ENCODE measurements around the gene NEDD4L. TPM values are rescaled to one million over a fixed set of nuclear protein-coding genes. Genes with fewer than 3 reads are reported as not detected.

The NEDD4L gene
- total and polyA plus RNA-seq, 4 experiments from 2014 or later = 2.8 to 4.1 (median 3.8) TPM

DNA sequence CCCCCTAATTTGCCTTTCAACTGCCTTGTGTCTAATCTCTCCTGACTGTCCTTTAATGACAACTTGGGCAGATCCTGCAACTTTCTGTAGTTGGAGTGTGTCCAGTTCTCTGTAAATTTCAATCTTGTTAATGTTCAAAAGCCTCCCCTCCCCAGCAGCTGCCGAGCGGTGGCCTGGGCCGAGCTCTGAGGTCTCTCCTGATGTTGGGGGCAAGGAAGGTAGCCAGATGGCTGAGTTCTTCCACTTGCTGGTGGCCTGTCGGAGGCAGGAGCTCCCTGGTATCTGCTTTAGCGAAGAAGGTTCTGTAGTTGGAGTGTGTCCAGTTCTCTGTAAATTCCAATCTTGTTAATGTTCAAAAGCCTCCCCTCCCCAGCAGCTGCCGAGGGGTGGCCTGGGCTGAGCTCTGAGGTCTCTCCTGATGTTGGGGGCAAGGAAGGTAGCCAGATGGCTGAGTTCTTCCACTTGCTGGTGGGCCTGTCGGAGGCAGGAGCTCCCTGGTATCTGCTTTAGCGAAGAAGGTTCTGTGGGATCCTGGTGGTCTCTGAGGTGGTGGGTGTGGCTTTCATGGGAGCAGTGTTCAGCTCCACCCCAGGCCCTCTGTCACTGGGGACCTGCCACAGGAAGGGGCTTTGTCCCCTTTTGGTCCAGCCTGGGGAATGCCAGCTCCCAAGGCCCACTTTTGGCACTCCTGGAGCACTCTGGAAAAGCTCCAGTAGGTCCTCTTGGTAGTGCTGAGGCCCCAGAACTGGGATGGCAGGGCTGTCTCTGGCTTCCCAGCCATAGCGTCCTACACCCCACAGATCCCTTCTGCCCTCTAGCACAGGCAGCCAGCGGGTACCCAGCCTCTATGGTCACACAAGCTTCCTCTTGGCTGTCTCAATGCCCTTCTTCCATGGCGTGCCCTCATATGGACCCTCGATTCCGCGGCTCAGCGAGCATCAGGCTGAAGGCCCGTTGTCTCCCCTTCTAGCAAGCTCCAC, 373.0 kb downstream of the NEDD4L start:
- Mint-ChIP-seq H3K27ac (no peak overlapping the region), H3K9me3 (peaks cover 0 to 1% (median 0%) of the 10 kb centered on the region in 8 donors), H3K4me1 (no peaks in the 10 kb centered on the region), H3K36me3 (no peaks in the 10 kb centered on the region), H3K27me3 (peaks cover 5 to 14% of the 10 kb centered on the region in 2 donors), H3K4me3 (no peak overlapping the region)
- Histone ChIP-seq H3K27ac (ENCODE audit: low read depth, low read length) (no peak overlapping the region), H3K36me3 (ENCODE audit: insufficient read depth, low read length) (no peaks in the 10 kb centered on the region), H3K27me3 (ENCODE audit: insufficient read depth, low read length) (no peaks in the 10 kb centered on the region), H3K4me3 (ENCODE audit: low read length in 2 of 2) (no peak overlapping the region), H3K4me1 (ENCODE audit: insufficient read depth, low read length) (no peaks in the 10 kb centered on the region), H3K9me3 (ENCODE audit: control insufficient read depth in 1 of 2, low read length in 2 of 2) (no peaks in the 10 kb centered on the region)
- intact Hi-C loops (cut with micrococcal nuclease) = no loop called here
- no peak for DNase-seq
- POLR2A ChIA-PET (ENCODE audit: partially characterized antibody) = no interaction called here
- CTCF ChIA-PET (ENCODE audit: partially characterized antibody) = no interaction called here

DNA sequence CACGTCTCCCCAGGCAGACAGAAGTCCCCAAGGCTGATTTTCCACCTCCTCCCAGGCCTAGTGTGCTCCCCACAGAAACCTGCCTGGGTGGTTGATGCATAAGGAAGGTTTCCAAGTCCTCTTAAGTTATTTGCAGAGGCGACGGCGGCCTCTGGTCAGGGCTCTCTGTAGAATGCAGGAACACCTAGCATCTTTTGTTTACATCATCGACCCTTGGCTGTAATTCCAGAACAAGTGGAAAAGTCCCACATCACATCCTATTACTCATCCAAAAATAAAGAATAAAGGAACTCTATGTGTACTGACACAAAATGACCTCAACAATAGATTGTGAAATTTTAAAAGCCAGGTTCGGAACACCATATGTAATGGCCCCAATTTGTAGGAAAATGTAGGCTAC, 373.7 kb downstream of the NEDD4L start:
- intact Hi-C loops (cut with micrococcal nuclease) = no loop called here

GRCh38 chr18:58418361-58418760, 374.3 kb downstream of the NEDD4L start:
- ChIA-PET CTCF (ENCODE audit: partially characterized antibody) (no interaction called here), POLR2A (ENCODE audit: partially characterized antibody) (no interaction called here)
- no peak for DNase-seq
- Histone ChIP-seq H3K4me3 (ENCODE audit: low read length in 2 of 2) (no peak overlapping the region), H3K27me3 (ENCODE audit: insufficient read depth, low read length) (no peaks in the 10 kb centered on the region), H3K4me1 (ENCODE audit: insufficient read depth, low read length) (no peaks in the 10 kb centered on the region), H3K9me3 (ENCODE audit: control insufficient read depth in 1 of 2, low read length in 2 of 2) (no peaks in the 10 kb centered on the region), H3K36me3 (ENCODE audit: insufficient read depth, low read length) (no peaks in the 10 kb centered on the region), H3K27ac (ENCODE audit: low read depth, low read length) (no peak overlapping the region)
- Mint-ChIP-seq H3K27me3 (peaks cover 9 to 16% of the 10 kb centered on the region in 2 donors), H3K36me3 (no peaks in the 10 kb centered on the region), H3K4me1 (no peaks in the 10 kb centered on the region), H3K27ac (no peak overlapping the region), H3K4me3 (no peak overlapping the region), H3K9me3 (peaks cover 0 to 1% (median 0%) of the 10 kb centered on the region in 8 donors)
- intact Hi-C loops (cut with micrococcal nuclease) = no loop called here

More for the DNA sequence above, 373.7 kb downstream of the NEDD4L start:
- no peak for DNase-seq
- ChIA-PET POLR2A (ENCODE audit: partially characterized antibody) (no interaction called here), CTCF (ENCODE audit: partially characterized antibody) (no interaction called here)
- Histone ChIP-seq H3K4me3 (ENCODE audit: low read length in 2 of 2) (no peak overlapping the region), H3K27ac (ENCODE audit: low read depth, low read length) (no peak overlapping the region), H3K4me1 (ENCODE audit: insufficient read depth, low read length) (no peaks in the 10 kb centered on the region), H3K36me3 (ENCODE audit: insufficient read depth, low read length) (no peaks in the 10 kb centered on the region), H3K9me3 (ENCODE audit: control insufficient read depth in 1 of 2, low read length in 2 of 2) (no peaks in the 10 kb centered on the region), H3K27me3 (ENCODE audit: insufficient read depth, low read length) (no peaks in the 10 kb centered on the region)
- H3K4me3 Mint-ChIP-seq = no peak overlapping the region
- no peaks in the 10 kb centered on the region for H3K36me3 Mint-ChIP-seq
- H3K4me1 Mint-ChIP-seq = no peaks in the 10 kb centered on the region
- H3K27me3 Mint-ChIP-seq = peaks cover 7 to 16% of the 10 kb centered on the region in 2 donors
- H3K9me3 Mint-ChIP-seq = peaks cover 0 to 1% (median 0%) of the 10 kb centered on the region in 8 donors
- H3K27ac Mint-ChIP-seq = no peak overlapping the region

- no peaks in the 10 kb centered on the region for H3K9me3 ChIP-seq (ENCODE audit: control insufficient read depth in 1 of 2, low read length in 2 of 2)
- Mint-ChIP-seq H3K4me3 (no peak overlapping the region), H3K4me1 (no peaks in the 10 kb centered on the region), H3K36me3 (no peaks in the 10 kb centered on the region), H3K27ac (no peak overlapping the region), H3K27me3 (peaks cover 9 to 16% of the 10 kb centered on the region in 2 donors), H3K9me3 (peaks cover 0 to 1% (median 0%) of the 10 kb centered on the region in 8 donors)
- H3K4me3 ChIP-seq (ENCODE audit: low read length in 2 of 2) = no peak overlapping the region
- no peak for DNase-seq
- no peaks in the 10 kb centered on the region for H3K36me3 ChIP-seq (ENCODE audit: insufficient read depth, low read length)
- CTCF ChIA-PET (ENCODE audit: partially characterized antibody) = no interaction called here
- H3K27ac ChIP-seq (ENCODE audit: low read depth, low read length) = no peak overlapping the region
- POLR2A ChIA-PET (ENCODE audit: partially characterized antibody) = no interaction called here
- no peaks in the 10 kb centered on the region for H3K4me1 ChIP-seq (ENCODE audit: insufficient read depth, low read length)
- intact Hi-C loops (cut with micrococcal nuclease) = no loop called here
- H3K27me3 ChIP-seq (ENCODE audit: insufficient read depth, low read length) = no peaks in the 10 kb centered on the region
Observed at GRCh38 chr18:58419587-58420199, 375.7 kb downstream of the NEDD4L start.

- H3K9me3 Mint-ChIP-seq = no peaks in the 10 kb centered on the region
- peaks cover 0 to 2% (median 0%) of the 10 kb centered on the region in 4 donors for H3K4me1 Mint-ChIP-seq
- intact Hi-C loops (cut with micrococcal nuclease) = no loop called here
- H3K9me3 ChIP-seq (ENCODE audit: control insufficient read depth in 1 of 2, low read length in 2 of 2) = no peaks in the 10 kb centered on the region
- H3K27me3 Mint-ChIP-seq = peaks cover 4% of the 10 kb centered on the region in 2 donors
- peak overlapping the region in 1 of 7 donors; percentile 42 for H3K27ac Mint-ChIP-seq
- no peak overlapping the region for H3K4me3 Mint-ChIP-seq
- DNase-seq = no peak
- POLR2A ChIA-PET (ENCODE audit: partially characterized antibody) = no interaction called here
- no peaks in the 10 kb centered on the region for H3K4me1 ChIP-seq (ENCODE audit: insufficient read depth, low read length)
- no peaks in the 10 kb centered on the region for H3K36me3 ChIP-seq (ENCODE audit: insufficient read depth, low read length)
- H3K4me3 ChIP-seq (ENCODE audit: low read length in 2 of 2) = no peak overlapping the region
- no peaks in the 10 kb centered on the region for H3K36me3 Mint-ChIP-seq
- no peak overlapping the region for H3K27ac ChIP-seq (ENCODE audit: low read depth, low read length)
- CTCF ChIA-PET (ENCODE audit: partially characterized antibody) = no interaction called here
- no peaks in the 10 kb centered on the region for H3K27me3 ChIP-seq (ENCODE audit: insufficient read depth, low read length)
Observed at GRCh38 chr18:58426611-58427010, 382.6 kb downstream of the NEDD4L start.

- no peak overlapping the region for H3K4me3 ChIP-seq (ENCODE audit: low read length in 2 of 2)
- H3K9me3 ChIP-seq (ENCODE audit: control insufficient read depth in 1 of 2, low read length in 2 of 2) = no peaks in the 10 kb centered on the region
- H3K27me3 ChIP-seq (ENCODE audit: insufficient read depth, low read length) = no peaks in the 10 kb centered on the region
- Mint-ChIP-seq H3K27me3 (peaks cover 2% of the 10 kb centered on the region in 2 donors), H3K4me1 (peaks cover 0 to 2% (median 0%) of the 10 kb centered on the region in 4 donors), H3K27ac (no peak overlapping the region), H3K4me3 (no peak overlapping the region), H3K36me3 (no peaks in the 10 kb centered on the region), H3K9me3 (no peaks in the 10 kb centered on the region)
- H3K4me1 ChIP-seq (ENCODE audit: insufficient read depth, low read length) = no peaks in the 10 kb centered on the region
- DNase-seq = no peak
- no peaks in the 10 kb centered on the region for H3K36me3 ChIP-seq (ENCODE audit: insufficient read depth, low read length)
- ChIA-PET CTCF (ENCODE audit: partially characterized antibody) (no interaction called here), POLR2A (ENCODE audit: partially characterized antibody) (no interaction called here)
- intact Hi-C loops (cut with micrococcal nuclease) = no loop called here
- no peak overlapping the region for H3K27ac ChIP-seq (ENCODE audit: low read depth, low read length)
Observed at GRCh38 chr18:58427321-58427720, 383.3 kb downstream of the NEDD4L start.

DNA sequence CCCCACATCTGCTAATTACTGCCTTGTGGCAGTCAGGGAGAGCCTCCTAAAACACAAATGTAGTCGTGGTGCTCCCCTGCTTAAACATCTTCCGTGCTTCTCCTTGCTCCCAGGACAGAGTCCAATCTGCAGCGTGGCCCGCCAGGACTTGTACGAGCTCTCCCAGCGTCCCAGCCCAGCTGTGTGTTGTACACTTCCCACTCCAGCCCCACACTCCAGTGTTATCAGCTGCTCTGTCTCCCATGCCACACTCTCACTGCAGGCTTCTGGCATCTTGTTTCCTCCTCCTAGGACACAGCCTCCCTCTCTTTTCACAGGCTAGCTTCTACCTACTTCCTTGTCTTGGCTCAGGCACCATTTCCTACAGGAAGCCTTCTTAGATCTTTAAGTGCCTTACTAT, 385.4 kb downstream of the NEDD4L start:
- Mint-ChIP-seq H3K9me3 (no peaks in the 10 kb centered on the region), H3K4me1 (peaks cover 0 to 2% (median 0%) of the 10 kb centered on the region in 4 donors), H3K36me3 (no peaks in the 10 kb centered on the region), H3K4me3 (no peak overlapping the region), H3K27me3 (no peaks in the 10 kb centered on the region), H3K27ac (no peak overlapping the region)
- no peak for DNase-seq
- Histone ChIP-seq H3K4me1 (ENCODE audit: insufficient read depth, low read length) (no peaks in the 10 kb centered on the region), H3K27ac (ENCODE audit: low read depth, low read length) (no peak overlapping the region), H3K36me3 (ENCODE audit: insufficient read depth, low read length) (no peaks in the 10 kb centered on the region), H3K27me3 (ENCODE audit: insufficient read depth, low read length) (no peaks in the 10 kb centered on the region), H3K9me3 (ENCODE audit: control insufficient read depth in 1 of 2, low read length in 2 of 2) (no peaks in the 10 kb centered on the region), H3K4me3 (ENCODE audit: low read length in 2 of 2) (no peak overlapping the region)
- POLR2A ChIA-PET (ENCODE audit: partially characterized antibody) = no interaction called here
- CTCF ChIA-PET (ENCODE audit: partially characterized antibody) = interaction anchor here (1.2 kb wide), 1 partner anchor 8 kb away, joined by 3 read pairs; no protein-coding TSS in a partner anchor
- intact Hi-C loops (cut with micrococcal nuclease) = no loop called here
